Right renal pelvis (tissue), 4 donors: ENCODE results near the gene RASSF7. TPM values are rescaled to one million over a fixed set of nuclear protein-coding genes. Genes with fewer than 3 reads are reported as not detected.
"Not testable (repeated sequence)": the region's sequence is repeated elsewhere in the genome, so short reads cannot be mapped to it uniquely, and the experiment has no call there.

Experiments
- DNase-seq, 4 donors: peaks; one replicate each; pipeline ENCODE4 v3.0.0-alpha.2; 2013; ENCODE audit warnings: low read depth in 4 of 4, low spot score in 3 of 4, missing footprints in 1 of 4
- polyA plus RNA-seq, 4 donors: library from polyadenylated mRNA; unstranded; fragments of 120-200 nt; gene quantifications; one replicate each; pipeline ENCODE4 v1.2.1, GENCODE V29; 2013; ENCODE audit not compliant: insufficient read length in 4 of 4

RASSF7 gene, protein sequence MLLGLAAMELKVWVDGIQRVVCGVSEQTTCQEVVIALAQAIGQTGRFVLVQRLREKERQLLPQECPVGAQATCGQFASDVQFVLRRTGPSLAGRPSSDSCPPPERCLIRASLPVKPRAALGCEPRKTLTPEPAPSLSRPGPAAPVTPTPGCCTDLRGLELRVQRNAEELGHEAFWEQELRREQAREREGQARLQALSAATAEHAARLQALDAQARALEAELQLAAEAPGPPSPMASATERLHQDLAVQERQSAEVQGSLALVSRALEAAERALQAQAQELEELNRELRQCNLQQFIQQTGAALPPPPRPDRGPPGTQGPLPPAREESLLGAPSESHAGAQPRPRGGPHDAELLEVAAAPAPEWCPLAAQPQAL
- polyA plus RNA-seq, result 10 to 100 TPM; 42.7 to 68.7 (median 45.2) TPM

DNA sequence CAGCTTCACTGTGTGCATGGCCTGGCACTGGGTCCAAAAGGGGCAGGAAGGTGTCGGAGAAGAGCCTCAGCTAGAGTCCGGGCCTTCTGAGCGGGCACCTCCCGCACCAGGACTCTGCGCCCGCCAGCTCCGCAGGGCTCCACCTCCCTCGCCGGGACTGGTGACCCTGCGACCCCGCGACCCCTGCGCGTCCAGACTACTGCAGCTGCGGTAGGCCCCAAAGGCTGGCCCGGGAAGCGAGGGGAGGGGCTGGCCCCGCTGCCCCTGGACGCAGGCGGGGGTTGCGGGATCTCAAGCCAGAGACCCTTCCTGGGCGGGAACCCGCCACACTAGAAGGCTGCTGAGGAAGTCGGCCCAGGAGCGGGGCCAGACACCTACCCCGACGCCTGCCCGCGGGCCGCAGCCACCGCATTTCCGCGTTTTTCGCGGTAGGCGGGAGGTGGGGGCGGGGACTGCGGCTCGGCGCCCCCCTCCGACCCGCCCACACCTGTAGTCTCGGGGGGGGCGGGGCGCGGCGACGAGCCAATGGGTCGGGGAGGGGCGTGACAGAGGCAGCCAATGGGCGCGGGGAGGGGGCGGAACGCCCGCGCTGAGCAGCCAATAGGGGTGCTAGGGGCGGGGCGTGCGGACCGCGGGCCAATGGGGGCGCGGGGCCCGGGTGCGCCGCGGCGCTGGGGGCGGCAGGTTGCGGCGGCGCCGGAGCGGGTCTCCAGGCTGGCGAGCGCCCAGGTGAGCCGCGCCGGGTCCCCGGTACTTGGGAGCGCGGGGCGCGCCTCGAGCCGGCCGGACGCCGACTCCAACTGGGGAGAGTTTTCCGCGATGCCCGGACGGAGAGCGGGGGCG lies at the start of gene RASSF7, which contains the start of gene LMNTD2:
TSS of gene RASSF7 (plus strand) at position 666 of the 843 bp plus-strand sequence. CDS start 799 bp downstream, outside the sequence.
TSS of gene LMNTD2 (minus strand) at position 434 of the 843 bp plus-strand sequence. CDS start at position 412, 22 bp downstream.
- peak in 2 of 4 donors; percentile 78 to 79 for DNase-seq

- no peak for DNase-seq
Measured at GRCh38 chr11:512761-513595, 47.8 kb upstream of the RASSF7 start.

- no peak for DNase-seq
Measured at GRCh38 chr11:514606-515005, 46.2 kb upstream of the RASSF7 start.

DNA sequence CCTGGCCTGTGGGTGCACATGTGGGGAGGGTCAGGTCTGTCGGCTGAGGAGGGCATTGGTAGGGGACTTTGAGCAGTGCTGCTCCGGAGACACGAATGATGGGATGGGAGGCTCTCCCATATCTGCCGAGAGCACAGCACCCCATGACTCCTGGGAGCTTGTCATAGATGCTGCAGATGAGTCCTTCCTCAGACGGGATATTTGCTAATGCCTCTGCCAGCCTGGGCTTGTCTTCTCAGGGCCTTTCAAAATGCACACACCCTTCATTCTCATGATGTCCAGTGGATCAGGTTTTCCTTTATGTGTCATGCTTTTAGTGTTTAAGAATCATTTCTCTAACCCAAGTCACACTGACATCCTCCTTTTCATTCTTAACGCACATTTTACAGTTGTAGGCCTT lies 45.6 kb upstream of the RASSF7 start:
- DNase-seq, result no peak

DNA sequence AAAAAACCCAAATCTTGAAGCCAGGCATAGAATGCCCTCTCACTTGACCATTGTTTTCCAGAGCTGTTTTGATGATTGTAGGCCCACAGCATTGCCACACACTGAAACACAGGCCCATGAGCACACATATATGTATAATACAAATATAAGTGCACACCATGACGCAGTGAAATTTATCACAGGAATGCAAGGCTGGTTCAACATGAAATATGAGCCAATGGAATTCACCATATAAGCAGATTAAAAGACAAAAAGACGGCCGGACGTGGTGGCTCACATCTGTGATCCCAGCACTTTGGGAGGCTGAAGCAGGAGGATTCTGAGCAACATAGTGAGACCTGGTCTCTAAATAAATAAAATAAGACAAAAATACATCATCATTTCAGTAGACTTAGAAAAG lies 44.4 kb upstream of the RASSF7 start:
- no peak for DNase-seq

- not testable (repeated sequence) for DNase-seq
Measured at GRCh38 chr11:516918-517685, 43.7 kb upstream of the RASSF7 start.

DNA sequence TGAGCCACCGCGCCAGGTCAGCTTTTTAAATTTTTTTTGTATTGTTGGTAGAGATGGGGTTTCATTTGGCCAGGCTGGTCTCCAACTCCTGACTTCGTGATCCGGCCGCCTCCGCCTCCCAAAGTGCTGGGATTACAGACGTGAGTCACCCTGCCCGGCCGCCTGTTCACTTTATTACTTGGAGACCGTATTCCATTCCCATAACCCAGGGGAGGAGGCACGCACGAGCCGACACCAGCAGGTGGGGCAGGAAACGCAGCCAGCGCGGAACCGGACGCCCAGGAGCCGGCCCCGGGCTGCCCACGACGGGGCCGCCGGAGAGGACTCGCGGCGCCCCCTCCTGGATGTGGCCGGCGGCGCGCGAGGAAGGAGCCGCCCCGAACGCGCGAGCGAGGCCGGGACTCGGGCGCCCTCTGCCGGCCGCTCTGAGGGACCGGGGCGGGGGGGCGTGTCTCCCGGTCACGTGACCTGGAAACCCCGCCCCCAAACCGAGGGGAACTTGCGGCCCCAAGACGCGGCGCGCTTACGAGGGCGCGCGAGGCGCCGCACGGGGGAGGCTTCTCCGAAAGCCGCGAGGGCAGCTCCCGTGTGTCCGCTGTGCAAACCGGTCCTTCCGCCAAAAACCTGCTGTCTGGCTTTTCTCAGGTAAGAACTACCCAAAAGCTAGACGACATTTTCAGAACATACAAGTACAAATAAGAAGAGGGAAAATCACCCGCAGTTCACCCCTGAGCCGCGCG lies 42.1 kb upstream of the RASSF7 start:
- DNase-seq, result peak; percentile 66 to 68 (median 66)

DNA sequence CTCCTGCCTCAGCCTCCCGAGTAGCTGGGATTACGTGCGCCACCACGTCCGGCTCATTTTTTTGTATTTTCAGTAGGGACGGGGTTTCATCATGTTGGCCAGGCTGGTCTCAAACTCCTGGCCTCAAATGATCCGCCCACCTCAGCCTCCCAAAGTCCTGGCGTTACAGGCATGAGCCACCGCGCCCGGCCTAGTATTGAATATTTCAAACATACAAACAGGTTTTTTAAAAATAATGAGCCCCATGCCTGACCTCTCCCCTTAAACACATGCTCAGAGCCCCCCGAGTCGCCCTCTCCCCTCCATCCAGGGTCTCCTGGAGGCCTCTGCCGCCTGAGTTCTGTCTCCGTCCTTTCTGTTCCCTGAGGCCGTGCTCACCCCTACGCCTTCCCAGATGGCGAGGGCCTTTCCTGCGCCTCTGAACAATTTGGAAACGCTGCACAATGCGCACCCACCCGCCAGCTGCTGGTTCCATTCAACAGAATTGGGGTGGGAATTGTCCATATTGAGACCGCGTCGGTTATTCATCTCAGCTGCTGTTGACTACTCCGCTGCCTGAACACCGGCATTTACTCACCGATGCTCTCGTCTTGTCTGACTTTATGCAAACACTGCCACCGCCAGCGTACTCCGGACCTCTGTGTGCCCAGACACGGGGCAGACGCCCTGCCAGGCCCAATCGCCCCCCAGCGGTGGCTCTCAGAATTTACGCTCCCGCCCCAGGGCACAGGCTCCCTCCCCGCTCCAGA lies 40.2 kb upstream of the RASSF7 start:
- DNase-seq, result no peak

DNA sequence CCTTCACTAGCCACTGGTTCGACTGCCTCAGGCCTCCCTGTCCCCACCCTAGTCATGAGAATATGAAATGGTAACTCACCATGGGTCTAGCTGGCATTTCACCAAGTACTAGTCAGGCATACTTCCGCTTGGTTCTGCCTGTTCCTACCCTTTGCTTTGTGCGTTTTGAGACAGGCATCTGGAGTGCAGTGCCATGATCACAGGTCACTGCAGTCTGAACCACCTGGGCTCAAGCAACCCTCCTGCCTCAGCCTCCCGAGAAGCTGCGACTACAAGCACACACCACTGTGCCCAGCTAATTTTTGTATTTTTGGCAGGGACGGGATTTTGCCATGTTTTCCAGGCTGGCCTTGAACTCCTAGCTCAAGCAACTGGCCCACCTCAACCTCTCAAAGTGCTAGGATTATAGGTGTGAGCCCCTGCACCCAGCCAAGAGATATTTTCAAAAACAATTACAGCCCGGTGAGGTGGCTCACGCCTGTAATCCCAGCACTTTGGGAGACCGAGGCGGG lies 39.5 kb upstream of the RASSF7 start:
- no peak for DNase-seq

- DNase-seq, result no peak
Measured at GRCh38 chr11:526192-526591, 34.6 kb upstream of the RASSF7 start.

- DNase-seq, result no peak
Measured at GRCh38 chr11:528166-528814, 32.5 kb upstream of the RASSF7 start.

- DNase-seq, result no peak
Measured at GRCh38 chr11:528815-529727, 31.7 kb upstream of the RASSF7 start.

- DNase-seq, result no peak
Measured at GRCh38 chr11:529728-530411, 30.9 kb upstream of the RASSF7 start.

DNA sequence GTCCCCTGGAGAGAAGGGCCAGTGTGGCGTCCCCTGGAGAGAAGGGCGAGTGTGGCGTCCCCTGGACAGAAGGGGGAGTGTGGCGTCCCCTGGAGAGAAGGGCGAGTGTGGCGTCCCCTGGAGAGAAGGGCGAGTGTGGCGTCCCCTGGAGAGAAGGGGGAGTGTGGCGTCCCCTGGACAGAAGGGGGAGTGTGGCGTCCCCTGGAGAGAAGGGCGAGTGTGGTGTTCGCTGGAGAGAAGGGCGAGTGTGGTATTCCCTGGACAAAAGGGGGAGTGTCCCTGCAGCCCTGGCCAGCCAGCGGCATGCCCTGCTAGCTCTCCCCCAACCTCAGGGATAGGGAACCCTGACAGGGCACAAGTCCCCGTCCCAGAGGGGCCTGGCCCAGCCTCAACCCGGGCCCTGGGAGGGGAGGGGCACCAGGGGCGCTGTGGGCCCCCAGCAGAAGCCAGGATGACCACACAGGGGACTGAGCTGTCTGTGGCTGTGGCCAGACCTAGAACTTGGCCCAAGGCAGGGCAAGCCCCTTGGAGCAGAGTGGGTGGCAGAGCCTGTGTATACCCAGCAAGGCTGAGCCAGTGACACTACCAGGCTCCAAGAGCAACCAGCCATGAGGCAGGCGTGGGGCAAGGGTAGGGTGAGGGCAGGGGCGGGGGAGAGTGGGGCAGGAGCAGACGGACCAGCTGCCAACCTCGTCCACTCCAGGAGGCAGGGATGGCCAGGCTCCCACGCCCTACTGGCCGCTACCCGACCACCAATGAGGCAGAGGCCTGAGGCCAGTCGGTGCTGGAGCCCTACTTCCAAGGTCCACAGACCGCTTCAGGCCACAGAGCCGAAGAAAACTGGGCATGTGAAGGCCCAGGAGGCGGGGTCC lies 29.6 kb upstream of the RASSF7 start:
- DNase-seq, result no peak

GRCh38 chr11:531919-532526 lies 28.7 kb upstream of the RASSF7 start:
- DNase-seq, result no peak
